Measurements from ENCODE around the gene AQP1. TPM values are rescaled to one million over a fixed set of nuclear protein-coding genes. Genes with fewer than 3 reads are reported as not detected.

Gene AQP1
- total RNA-seq, 2 experiments from 2014 or later: 0.36 to 0.62 TPM

- no peak for DNase-seq
- POLR2A ChIA-PET: no interaction called here
- intact Hi-C loops (cut with micrococcal nuclease): no loop called here
- Mint-ChIP-seq H3K9me3 (peaks cover 4% of the 10 kb centered on the region), H3K27ac (no peak overlapping the region), H3K4me1 (ENCODE audit: low read depth) (no peaks in the 10 kb centered on the region), H3K36me3 (no peaks in the 10 kb centered on the region), H3K4me3 (no peak overlapping the region), H3K27me3 (peaks cover 4% of the 10 kb centered on the region)
- CTCF ChIA-PET: no interaction called here
Measured at GRCh38 chr7:30893357-30893756, 18.3 kb upstream of the AQP1 start.

- DNase-seq: no peak
- H3K27ac Mint-ChIP-seq: no peak overlapping the region
- no peaks in the 10 kb centered on the region for H3K36me3 Mint-ChIP-seq
- ChIA-PET POLR2A (no interaction called here), CTCF (no interaction called here)
- intact Hi-C loops (cut with micrococcal nuclease): no loop called here
- H3K27me3 Mint-ChIP-seq: peaks cover 4% of the 10 kb centered on the region
- H3K4me1 Mint-ChIP-seq (ENCODE audit: low read depth): no peaks in the 10 kb centered on the region
- no peak overlapping the region for H3K4me3 Mint-ChIP-seq
- peaks cover 4% of the 10 kb centered on the region for H3K9me3 Mint-ChIP-seq
Measured at GRCh38 chr7:30894009-30894408, 17.6 kb upstream of the AQP1 start.

GRCh38 chr7:30894866-30895605, 16.6 kb upstream of the AQP1 start:
- CTCF ChIA-PET: no interaction called here
- Mint-ChIP-seq H3K9me3 (peaks cover 4% of the 10 kb centered on the region), H3K36me3 (no peaks in the 10 kb centered on the region), H3K4me1 (ENCODE audit: low read depth) (no peaks in the 10 kb centered on the region), H3K4me3 (no peak overlapping the region), H3K27me3 (peaks cover 4% of the 10 kb centered on the region), H3K27ac (no peak overlapping the region)
- POLR2A ChIA-PET: no interaction called here
- intact Hi-C loops (cut with micrococcal nuclease): no loop called here
- DNase-seq: no peak

GRCh38 chr7:30896036-30896435, 15.6 kb upstream of the AQP1 start:
- peaks cover 4% of the 10 kb centered on the region for H3K27me3 Mint-ChIP-seq
- no peak overlapping the region for H3K27ac Mint-ChIP-seq
- H3K36me3 Mint-ChIP-seq: no peaks in the 10 kb centered on the region
- ChIA-PET CTCF (no interaction called here), POLR2A (no interaction called here)
- H3K4me1 Mint-ChIP-seq (ENCODE audit: low read depth): no peaks in the 10 kb centered on the region
- DNase-seq: no peak
- no peak overlapping the region for H3K4me3 Mint-ChIP-seq
- peaks cover 1% of the 10 kb centered on the region for H3K9me3 Mint-ChIP-seq
- intact Hi-C loops (cut with micrococcal nuclease): no loop called here

GRCh38 chr7:30896783-30897637, 14.6 kb upstream of the AQP1 start:
- Mint-ChIP-seq H3K4me1 (ENCODE audit: low read depth) (no peaks in the 10 kb centered on the region), H3K36me3 (no peaks in the 10 kb centered on the region), H3K4me3 (no peak overlapping the region), H3K27me3 (peaks cover 4% of the 10 kb centered on the region), H3K9me3 (no peaks in the 10 kb centered on the region), H3K27ac (no peak overlapping the region)
- no peak for DNase-seq
- CTCF ChIA-PET: no interaction called here
- intact Hi-C loops (cut with micrococcal nuclease): no loop called here
- POLR2A ChIA-PET: no interaction called here

- ChIA-PET CTCF (interaction anchor here (0.5 kb wide), 1 partner anchor 87 kb away, joined by 5 read pairs; no protein-coding TSS in a partner anchor), POLR2A (no interaction called here)
- intact Hi-C loops (cut with micrococcal nuclease): no loop called here
- no peak overlapping the region for H3K27ac Mint-ChIP-seq
- no peak for DNase-seq
- H3K27me3 Mint-ChIP-seq: peaks cover 3% of the 10 kb centered on the region
- no peaks in the 10 kb centered on the region for H3K4me1 Mint-ChIP-seq (ENCODE audit: low read depth)
- no peaks in the 10 kb centered on the region for H3K9me3 Mint-ChIP-seq
- no peaks in the 10 kb centered on the region for H3K36me3 Mint-ChIP-seq
- no peak overlapping the region for H3K4me3 Mint-ChIP-seq
Measured at GRCh38 chr7:30897770-30898169, 13.9 kb upstream of the AQP1 start.

GRCh38 chr7:30898411-30898810, 13.2 kb upstream of the AQP1 start:
- no peak for DNase-seq
- H3K27me3 Mint-ChIP-seq: peaks cover 1% of the 10 kb centered on the region
- H3K9me3 Mint-ChIP-seq: no peaks in the 10 kb centered on the region
- CTCF ChIA-PET: interaction anchor here (0.5 kb wide), 1 partner anchor 86 kb away, joined by 5 read pairs; no protein-coding TSS in a partner anchor
- POLR2A ChIA-PET: no interaction called here
- intact Hi-C loops (cut with micrococcal nuclease): no loop called here
- H3K27ac Mint-ChIP-seq: no peak overlapping the region
- H3K4me1 Mint-ChIP-seq (ENCODE audit: low read depth): no peaks in the 10 kb centered on the region
- H3K36me3 Mint-ChIP-seq: no peaks in the 10 kb centered on the region
- H3K4me3 Mint-ChIP-seq: no peak overlapping the region

- Mint-ChIP-seq H3K27ac (no peak overlapping the region), H3K9me3 (no peaks in the 10 kb centered on the region), H3K36me3 (no peaks in the 10 kb centered on the region), H3K4me3 (no peak overlapping the region), H3K27me3 (peaks cover 1% of the 10 kb centered on the region), H3K4me1 (ENCODE audit: low read depth) (no peaks in the 10 kb centered on the region)
- ChIA-PET CTCF (no interaction called here), POLR2A (no interaction called here)
- DNase-seq: no peak
- intact Hi-C loops (cut with micrococcal nuclease): no loop called here
Measured at GRCh38 chr7:30899066-30899465, 12.6 kb upstream of the AQP1 start.

- intact Hi-C loops (cut with micrococcal nuclease): no loop called here
- H3K9me3 Mint-ChIP-seq: no peaks in the 10 kb centered on the region
- ChIA-PET POLR2A (no interaction called here), CTCF (no interaction called here)
- no peak overlapping the region for H3K4me3 Mint-ChIP-seq
- no peaks in the 10 kb centered on the region for H3K36me3 Mint-ChIP-seq
- H3K27me3 Mint-ChIP-seq: peaks cover 1% of the 10 kb centered on the region
- no peaks in the 10 kb centered on the region for H3K4me1 Mint-ChIP-seq (ENCODE audit: low read depth)
- no peak for DNase-seq
- no peak overlapping the region for H3K27ac Mint-ChIP-seq
Measured at GRCh38 chr7:30899630-30900029, 12.0 kb upstream of the AQP1 start.

- Mint-ChIP-seq H3K4me3 (no peak overlapping the region), H3K36me3 (no peaks in the 10 kb centered on the region), H3K27ac (no peak overlapping the region), H3K4me1 (ENCODE audit: low read depth) (no peaks in the 10 kb centered on the region), H3K27me3 (peaks cover 1% of the 10 kb centered on the region), H3K9me3 (no peaks in the 10 kb centered on the region)
- CTCF ChIA-PET: no interaction called here
- DNase-seq: no peak
- POLR2A ChIA-PET: no interaction called here
- intact Hi-C loops (cut with micrococcal nuclease): no loop called here
Measured at GRCh38 chr7:30900053-30900452, 11.6 kb upstream of the AQP1 start.

GRCh38 chr7:30900803-30901362, 10.8 kb upstream of the AQP1 start:
- CTCF ChIA-PET: no interaction called here

GRCh38 chr7:30901856-30902255, 9.8 kb upstream of the AQP1 start:
- H3K27ac Mint-ChIP-seq: no peak overlapping the region
- ChIA-PET POLR2A (no interaction called here), CTCF (no interaction called here)
- H3K4me3 Mint-ChIP-seq: no peak overlapping the region
- intact Hi-C loops (cut with micrococcal nuclease): no loop called here
- no peaks in the 10 kb centered on the region for H3K4me1 Mint-ChIP-seq (ENCODE audit: low read depth)
- peaks cover 1% of the 10 kb centered on the region for H3K27me3 Mint-ChIP-seq
- H3K9me3 Mint-ChIP-seq: no peaks in the 10 kb centered on the region
- DNase-seq: no peak
- H3K36me3 Mint-ChIP-seq: no peaks in the 10 kb centered on the region

More at GRCh38 chr7:30900803-30901362, 10.8 kb upstream of the AQP1 start:
- POLR2A ChIA-PET: no interaction called here
- no peak overlapping the region for H3K27ac Mint-ChIP-seq
- no peaks in the 10 kb centered on the region for H3K9me3 Mint-ChIP-seq
- no peak for DNase-seq
- no peaks in the 10 kb centered on the region for H3K4me1 Mint-ChIP-seq (ENCODE audit: low read depth)
- no peaks in the 10 kb centered on the region for H3K36me3 Mint-ChIP-seq
- intact Hi-C loops (cut with micrococcal nuclease): no loop called here
- H3K4me3 Mint-ChIP-seq: no peak overlapping the region
- H3K27me3 Mint-ChIP-seq: peaks cover 1% of the 10 kb centered on the region

Data from activated CD4-positive, alpha-beta memory T cell treated with anti-CD3 and anti-CD28 coated beads for 36 hours (primary cell).